Measurements from ENCODE around the gene VIPAS39.

The VIPAS39 gene

DNA sequence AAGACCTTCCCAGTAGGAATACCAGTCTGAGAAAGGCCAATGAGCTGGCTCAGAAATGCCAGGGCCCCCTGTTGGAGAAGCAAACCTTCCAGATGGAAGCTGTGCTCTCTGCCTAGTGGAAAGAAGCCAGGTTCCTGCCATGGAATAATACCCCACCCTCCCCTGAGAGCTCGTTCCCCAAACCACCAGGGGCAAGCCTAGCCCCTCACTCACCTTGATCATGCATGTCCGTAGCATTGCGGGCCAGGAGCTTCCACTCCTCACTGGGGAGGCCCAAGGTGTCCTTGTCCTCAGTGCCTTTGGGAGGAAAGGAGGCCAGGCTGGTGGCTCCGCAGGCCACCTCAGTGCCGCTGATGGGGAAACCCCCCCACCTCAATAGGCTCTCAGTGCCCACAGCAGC lies 20.6 kb upstream of the VIPAS39 start:
- Histone ChIP-seq H4K20me1 (ENCODE audit: insufficient read depth, low read length, poor library complexity, severe bottlenecking) (no peaks in the 10 kb centered on the region), H3K4me1 (ENCODE audit: insufficient read depth, low read length, poor library complexity, severe bottlenecking) (no peaks in the 10 kb centered on the region), H3K9me3 (ENCODE audit: insufficient read depth, low read depth, low read length) (no peaks in the 10 kb centered on the region), H3K4me2 (ENCODE audit: low read depth, low read length, poor library complexity, severe bottlenecking) (no peak overlapping the region), H3K79me2 (ENCODE audit: insufficient read depth, low read length) (no peaks in the 10 kb centered on the region), H3K27me3 (ENCODE audit: insufficient read depth, low read length, poor library complexity, severe bottlenecking) (no peaks in the 10 kb centered on the region), H3K9ac (ENCODE audit: low read depth, low read length, poor library complexity, severe bottlenecking) (no peak overlapping the region), H3K36me3 (ENCODE audit: insufficient read depth, low read length) (no peaks in the 10 kb centered on the region), H2AFZ (ENCODE audit: low read length) (no peak overlapping the region), H3F3A (ENCODE audit: low read depth) (no peaks in the 10 kb centered on the region), H3K9me2 (replicated peaks; ENCODE audit: low read depth, low read length) (no peaks in the 10 kb centered on the region), H3K4me3 (ENCODE audit: low read length, poor library complexity, severe bottlenecking) (no peak overlapping the region)
- TF ChIP-seq, protein P1, sequence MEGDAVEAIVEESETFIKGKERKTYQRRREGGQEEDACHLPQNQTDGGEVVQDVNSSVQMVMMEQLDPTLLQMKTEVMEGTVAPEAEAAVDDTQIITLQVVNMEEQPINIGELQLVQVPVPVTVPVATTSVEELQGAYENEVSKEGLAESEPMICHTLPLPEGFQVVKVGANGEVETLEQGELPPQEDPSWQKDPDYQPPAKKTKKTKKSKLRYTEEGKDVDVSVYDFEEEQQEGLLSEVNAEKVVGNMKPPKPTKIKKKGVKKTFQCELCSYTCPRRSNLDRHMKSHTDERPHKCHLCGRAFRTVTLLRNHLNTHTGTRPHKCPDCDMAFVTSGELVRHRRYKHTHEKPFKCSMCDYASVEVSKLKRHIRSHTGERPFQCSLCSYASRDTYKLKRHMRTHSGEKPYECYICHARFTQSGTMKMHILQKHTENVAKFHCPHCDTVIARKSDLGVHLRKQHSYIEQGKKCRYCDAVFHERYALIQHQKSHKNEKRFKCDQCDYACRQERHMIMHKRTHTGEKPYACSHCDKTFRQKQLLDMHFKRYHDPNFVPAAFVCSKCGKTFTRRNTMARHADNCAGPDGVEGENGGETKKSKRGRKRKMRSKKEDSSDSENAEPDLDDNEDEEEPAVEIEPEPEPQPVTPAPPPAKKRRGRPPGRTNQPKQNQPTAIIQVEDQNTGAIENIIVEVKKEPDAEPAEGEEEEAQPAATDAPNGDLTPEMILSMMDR (conservative IDR thresholded peaks at IDR 0.05; ENCODE audit: low read length) = no peak
- TF ChIP-seq EZH2phosphoT487 (IDR thresholded peaks at IDR 0.05; ENCODE audit: borderline replicate concordance) = no peak

DNA sequence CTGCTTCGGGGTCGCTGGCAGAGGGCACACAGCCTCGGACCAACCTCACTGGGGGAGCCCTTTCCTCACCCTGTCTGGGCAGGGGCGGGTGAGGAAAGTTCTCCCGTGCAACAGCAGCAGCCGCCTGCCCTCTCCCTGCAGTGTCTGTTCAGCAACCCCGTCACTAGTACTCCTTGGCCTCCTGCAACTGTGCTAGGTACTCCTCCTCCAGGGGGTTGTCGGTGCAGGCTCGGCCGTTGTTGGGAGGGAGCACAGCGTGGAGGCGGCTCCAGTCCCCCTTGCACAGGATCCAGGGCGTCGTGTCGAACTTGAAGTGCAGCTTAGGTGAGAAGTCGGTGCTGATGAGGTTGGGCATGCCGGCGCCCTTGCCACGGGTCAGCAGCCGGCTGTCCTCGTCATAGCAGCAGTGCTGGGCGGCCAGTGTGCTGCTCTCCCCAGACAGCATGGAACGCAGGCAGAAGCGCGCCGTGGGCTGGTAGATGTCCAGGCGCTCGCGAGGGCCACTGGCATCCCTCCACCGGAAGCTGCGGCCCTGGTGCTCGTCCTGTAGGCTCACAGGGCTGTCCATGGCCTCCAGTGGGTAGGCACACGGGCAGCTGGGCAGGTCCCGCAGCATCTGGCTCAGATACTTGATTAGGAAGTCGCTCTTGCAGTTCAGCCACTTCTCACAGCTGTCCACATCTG lies 18.2 kb upstream of the VIPAS39 start:
- Histone ChIP-seq H3K79me2 (ENCODE audit: insufficient read depth, low read length) (no peaks in the 10 kb centered on the region), H3K4me1 (ENCODE audit: insufficient read depth, low read length, poor library complexity, severe bottlenecking) (no peaks in the 10 kb centered on the region), H3K4me3 (ENCODE audit: low read length, poor library complexity, severe bottlenecking) (no peak overlapping the region), H2AFZ (ENCODE audit: low read length) (no peak overlapping the region), H3K9ac (ENCODE audit: low read depth, low read length, poor library complexity, severe bottlenecking) (no peak overlapping the region), H4K20me1 (ENCODE audit: insufficient read depth, low read length, poor library complexity, severe bottlenecking) (no peaks in the 10 kb centered on the region), H3K4me2 (ENCODE audit: low read depth, low read length, poor library complexity, severe bottlenecking) (no peak overlapping the region), H3K27me3 (ENCODE audit: insufficient read depth, low read length, poor library complexity, severe bottlenecking) (no peaks in the 10 kb centered on the region), H3K9me2 (replicated peaks; ENCODE audit: low read depth, low read length) (no peaks in the 10 kb centered on the region), H3F3A (ENCODE audit: low read depth) (no peaks in the 10 kb centered on the region), H3K36me3 (ENCODE audit: insufficient read depth, low read length) (no peaks in the 10 kb centered on the region), H3K9me3 (ENCODE audit: insufficient read depth, low read depth, low read length) (no peaks in the 10 kb centered on the region)
- TF ChIP-seq EZH2phosphoT487 (IDR thresholded peaks at IDR 0.05; ENCODE audit: borderline replicate concordance) = no peak
- TF ChIP-seq, protein P1 (conservative IDR thresholded peaks at IDR 0.05; ENCODE audit: low read length) = no peak

DNA sequence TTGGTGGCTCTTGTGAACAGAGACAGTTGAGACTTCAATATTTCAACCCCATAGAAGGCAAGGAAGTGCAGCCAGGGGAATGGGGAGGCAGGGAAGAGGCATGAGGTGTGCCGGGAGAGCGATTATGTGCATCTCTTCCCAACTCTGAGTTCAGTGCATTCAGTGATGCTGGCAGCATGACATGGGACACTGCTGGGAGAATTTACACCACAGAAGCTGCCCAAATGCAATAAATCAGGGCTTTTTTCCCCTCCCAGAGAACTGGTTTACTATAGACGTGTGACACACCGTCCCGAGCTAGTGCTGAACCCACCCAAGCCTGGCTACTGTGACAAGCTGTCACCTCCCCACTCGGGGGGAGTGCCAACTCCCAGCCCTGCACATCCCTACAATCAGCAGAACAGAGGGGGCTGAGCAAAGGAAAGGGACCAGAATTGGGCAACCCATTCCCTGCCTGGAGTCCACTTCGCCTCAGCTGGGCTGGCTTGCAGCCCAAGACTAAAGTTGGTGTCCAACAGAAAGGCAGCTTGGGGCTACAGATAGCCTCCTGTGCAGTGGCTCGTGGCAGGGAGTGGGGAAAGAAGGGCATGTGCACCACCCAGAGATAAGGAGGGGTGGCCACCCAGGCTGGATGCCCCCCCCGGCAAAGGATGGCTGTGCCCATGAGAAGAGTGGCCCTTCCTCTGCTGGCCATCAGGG lies 17.2 kb upstream of the VIPAS39 start:
- Histone ChIP-seq H3K27me3 (ENCODE audit: insufficient read depth, low read length, poor library complexity, severe bottlenecking) (no peaks in the 10 kb centered on the region), H3K4me1 (ENCODE audit: insufficient read depth, low read length, poor library complexity, severe bottlenecking) (no peaks in the 10 kb centered on the region), H3F3A (ENCODE audit: low read depth) (no peaks in the 10 kb centered on the region), H3K4me2 (ENCODE audit: low read depth, low read length, poor library complexity, severe bottlenecking) (no peak overlapping the region), H3K9ac (ENCODE audit: low read depth, low read length, poor library complexity, severe bottlenecking) (no peak overlapping the region), H2AFZ (ENCODE audit: low read length) (no peak overlapping the region), H3K36me3 (ENCODE audit: insufficient read depth, low read length) (peaks cover under 1% of the 10 kb centered on the region; the same call in 1 of the 2 replicates), H3K79me2 (ENCODE audit: insufficient read depth, low read length) (no peaks in the 10 kb centered on the region), H4K20me1 (ENCODE audit: insufficient read depth, low read length, poor library complexity, severe bottlenecking) (no peaks in the 10 kb centered on the region), H3K4me3 (ENCODE audit: low read length, poor library complexity, severe bottlenecking) (no peak overlapping the region), H3K9me3 (ENCODE audit: insufficient read depth, low read depth, low read length) (no peaks in the 10 kb centered on the region), H3K9me2 (replicated peaks; ENCODE audit: low read depth, low read length) (no peaks in the 10 kb centered on the region)
- TF ChIP-seq, protein P1 (conservative IDR thresholded peaks at IDR 0.05; ENCODE audit: low read length) = no peak
- TF ChIP-seq EZH2phosphoT487 (IDR thresholded peaks at IDR 0.05; ENCODE audit: borderline replicate concordance) = no peak

Data from Loucy (cell line).